Measurements from ENCODE around the gene PTPRCAP.

Gene PTPRCAP

DNA sequence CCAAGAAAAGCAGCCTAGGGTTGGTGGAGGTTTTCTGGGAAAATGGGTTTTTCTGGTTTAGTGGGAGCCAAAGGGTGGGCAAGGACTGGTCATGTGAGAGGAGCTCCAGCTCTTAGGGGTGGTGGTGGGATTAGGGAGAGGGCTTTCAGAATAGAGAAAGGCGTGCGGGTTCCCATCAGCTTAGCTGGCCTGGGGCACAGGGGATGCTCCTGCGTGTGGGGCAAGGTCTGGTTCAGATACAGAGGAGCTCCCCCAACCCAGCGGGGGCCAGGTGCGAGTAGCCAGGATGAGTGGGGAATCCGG lies 30.9 kb upstream of the PTPRCAP start:
- no peak for DNase-seq

DNA sequence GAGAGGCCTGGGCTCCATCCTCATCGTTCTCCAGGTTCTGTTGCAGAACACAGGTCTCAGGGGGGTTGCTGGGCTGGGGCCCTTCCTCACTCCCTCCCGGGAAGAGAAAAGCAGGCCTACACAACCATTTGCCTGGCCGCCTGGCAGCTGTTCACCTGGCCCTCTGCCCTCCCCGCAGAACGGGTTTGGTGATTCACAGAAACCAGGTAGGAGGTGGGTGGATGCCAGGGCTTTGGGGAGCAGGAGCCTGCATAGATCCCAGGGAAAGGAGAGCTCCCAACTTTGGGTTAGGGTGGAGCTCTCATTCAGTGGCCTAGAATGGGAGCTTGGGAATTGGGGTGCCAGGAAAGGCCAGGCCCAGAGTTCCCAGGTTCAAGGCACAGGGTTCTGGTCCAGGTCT lies 30.6 kb upstream of the PTPRCAP start:
- Histone ChIP-seq H3K9me3 (replicated peaks; ENCODE audit: insufficient read depth, low read length) (no peaks in the 10 kb centered on the region), H3K27me3 (replicated peaks; ENCODE audit: insufficient read depth, low read length) (no peaks in the 10 kb centered on the region; the same call in 1 of the 2 replicates), H3K9me2 (replicated peaks; ENCODE audit: insufficient read depth, low read length) (no peaks in the 10 kb centered on the region), H3K36me3 (replicated peaks; ENCODE audit: insufficient read depth, low read length) (no peaks in the 10 kb centered on the region), H3K4me3 (ENCODE audit: low read length) (peak overlapping the region; percentile 90), H3K4me1 (ENCODE audit: low read length) (peaks cover 12% of the 10 kb centered on the region), H4K20me1 (ENCODE audit: insufficient read depth, low read length) (no peaks in the 10 kb centered on the region), H3K9ac (ENCODE audit: low read length) (peak overlapping the region; percentile 79; the same call in 1 of the 2 replicates), H3K27ac (ENCODE audit: low read length) (no peak overlapping the region), H2AFZ (ENCODE audit: low read length) (no peak overlapping the region), H3F3A (ENCODE audit: insufficient read depth, low read length) (no peaks in the 10 kb centered on the region), H3K4me2 (ENCODE audit: low read depth, low read length) (peak overlapping the region; percentile 92), H3K79me2 (ENCODE audit: low read length) (peaks cover 11% of the 10 kb centered on the region)
- TF ChIP-seq EZH2phosphoT487 (IDR thresholded peaks at IDR 0.05; ENCODE audit: low read length) (no peak), EZH2 (optimal IDR thresholded peaks at IDR 0.05; ENCODE audit: low read depth, low read length) (no peak)
- TF ChIP-seq, protein P1, sequence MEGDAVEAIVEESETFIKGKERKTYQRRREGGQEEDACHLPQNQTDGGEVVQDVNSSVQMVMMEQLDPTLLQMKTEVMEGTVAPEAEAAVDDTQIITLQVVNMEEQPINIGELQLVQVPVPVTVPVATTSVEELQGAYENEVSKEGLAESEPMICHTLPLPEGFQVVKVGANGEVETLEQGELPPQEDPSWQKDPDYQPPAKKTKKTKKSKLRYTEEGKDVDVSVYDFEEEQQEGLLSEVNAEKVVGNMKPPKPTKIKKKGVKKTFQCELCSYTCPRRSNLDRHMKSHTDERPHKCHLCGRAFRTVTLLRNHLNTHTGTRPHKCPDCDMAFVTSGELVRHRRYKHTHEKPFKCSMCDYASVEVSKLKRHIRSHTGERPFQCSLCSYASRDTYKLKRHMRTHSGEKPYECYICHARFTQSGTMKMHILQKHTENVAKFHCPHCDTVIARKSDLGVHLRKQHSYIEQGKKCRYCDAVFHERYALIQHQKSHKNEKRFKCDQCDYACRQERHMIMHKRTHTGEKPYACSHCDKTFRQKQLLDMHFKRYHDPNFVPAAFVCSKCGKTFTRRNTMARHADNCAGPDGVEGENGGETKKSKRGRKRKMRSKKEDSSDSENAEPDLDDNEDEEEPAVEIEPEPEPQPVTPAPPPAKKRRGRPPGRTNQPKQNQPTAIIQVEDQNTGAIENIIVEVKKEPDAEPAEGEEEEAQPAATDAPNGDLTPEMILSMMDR (IDR thresholded peaks at IDR 0.05; ENCODE audit: low read length) = no peak
- DNase-seq = no peak

More for the DNA sequence above, 30.9 kb upstream of the PTPRCAP start:
- no peak overlapping the region for H3K27ac ChIP-seq (ENCODE audit: low read length)
- H3K4me1 ChIP-seq (ENCODE audit: low read length) = peaks cover 12% of the 10 kb centered on the region
- peak overlapping the region; percentile 79 for H3K9ac ChIP-seq (ENCODE audit: low read length)
- TF ChIP-seq EZH2 (optimal IDR thresholded peaks at IDR 0.05; ENCODE audit: low read depth, low read length) (no peak), EZH2phosphoT487 (IDR thresholded peaks at IDR 0.05; ENCODE audit: low read length) (no peak)
- TF ChIP-seq, protein P1 (IDR thresholded peaks at IDR 0.05; ENCODE audit: low read length) = no peak
- H2AFZ ChIP-seq (ENCODE audit: low read length) = peak overlapping the region; percentile 74; the same call in 1 of the 2 replicates
- no peaks in the 10 kb centered on the region for H3K9me3 ChIP-seq (replicated peaks; ENCODE audit: insufficient read depth, low read length)
- no peaks in the 10 kb centered on the region for H3F3A ChIP-seq (ENCODE audit: insufficient read depth, low read length)
- no peaks in the 10 kb centered on the region for H3K9me2 ChIP-seq (replicated peaks; ENCODE audit: insufficient read depth, low read length)
- H4K20me1 ChIP-seq (ENCODE audit: insufficient read depth, low read length) = no peaks in the 10 kb centered on the region
- peaks cover 11% of the 10 kb centered on the region for H3K79me2 ChIP-seq (ENCODE audit: low read length)
- peak overlapping the region; percentile 92 for H3K4me2 ChIP-seq (ENCODE audit: low read depth, low read length)
- H3K4me3 ChIP-seq (ENCODE audit: low read length) = peak overlapping the region; percentile 90
- no peaks in the 10 kb centered on the region for H3K36me3 ChIP-seq (replicated peaks; ENCODE audit: insufficient read depth, low read length)
- no peaks in the 10 kb centered on the region; the same call in 1 of the 2 replicates for H3K27me3 ChIP-seq (replicated peaks; ENCODE audit: insufficient read depth, low read length)

DNA sequence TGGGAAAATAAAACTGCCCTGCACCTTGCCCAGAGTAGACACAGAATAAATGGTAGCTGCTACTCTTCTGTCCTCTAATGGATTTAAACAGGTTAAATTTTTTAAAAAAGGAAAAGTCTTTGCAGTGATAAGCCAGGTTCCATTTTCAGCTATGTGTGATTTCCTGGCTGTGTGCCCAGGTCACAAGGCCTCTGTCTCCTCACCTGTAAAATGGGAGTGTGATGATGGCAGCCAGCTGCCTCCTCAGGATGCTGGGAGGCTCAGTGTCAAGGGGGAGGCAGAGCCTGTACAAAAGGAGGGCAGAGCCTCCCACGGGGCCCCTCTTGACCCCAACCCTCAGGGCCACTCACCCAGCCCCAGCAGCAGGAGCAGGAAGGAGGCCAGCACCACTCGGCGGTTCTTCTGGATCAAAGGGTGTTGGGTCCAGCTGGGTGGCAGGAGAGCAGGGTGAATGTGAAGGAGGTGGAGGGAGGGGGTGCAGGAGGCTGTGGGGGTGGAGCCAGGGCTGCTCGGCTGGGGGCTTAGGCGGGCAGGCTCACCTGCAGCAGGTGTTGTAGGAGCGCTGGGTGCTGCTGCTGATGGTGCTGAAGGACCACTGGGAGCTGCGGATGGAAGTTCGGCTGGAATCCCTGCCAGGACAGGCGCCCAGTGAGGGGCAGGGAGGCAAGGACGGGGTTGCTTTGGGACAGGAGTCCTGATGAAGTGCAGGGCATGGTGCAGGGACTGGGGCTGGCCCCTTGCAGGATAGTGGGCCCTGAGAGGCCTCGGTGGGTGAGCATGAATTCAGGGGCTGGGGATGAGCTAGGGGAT lies 29.7 kb upstream of the PTPRCAP start:
- H3K4me2 ChIP-seq (ENCODE audit: low read depth, low read length) = no peak overlapping the region
- no peak overlapping the region for H3K4me3 ChIP-seq (ENCODE audit: low read length)
- H3K4me1 ChIP-seq (ENCODE audit: low read length) = peaks cover 12% of the 10 kb centered on the region
- H3K9me3 ChIP-seq (replicated peaks; ENCODE audit: insufficient read depth, low read length) = no peaks in the 10 kb centered on the region
- H3K79me2 ChIP-seq (ENCODE audit: low read length) = peaks cover 11% of the 10 kb centered on the region
- no peaks in the 10 kb centered on the region for H3K9me2 ChIP-seq (replicated peaks; ENCODE audit: insufficient read depth, low read length)
- no peak overlapping the region for H2AFZ ChIP-seq (ENCODE audit: low read length)
- no peaks in the 10 kb centered on the region for H3F3A ChIP-seq (ENCODE audit: insufficient read depth, low read length)
- no peak for TF ChIP-seq EZH2 (optimal IDR thresholded peaks at IDR 0.05; ENCODE audit: low read depth, low read length)
- no peak for TF ChIP-seq EZH2phosphoT487 (IDR thresholded peaks at IDR 0.05; ENCODE audit: low read length)
- TF ChIP-seq, protein P1 (IDR thresholded peaks at IDR 0.05; ENCODE audit: low read length) = no peak
- no peak overlapping the region for H3K27ac ChIP-seq (ENCODE audit: low read length)
- no peaks in the 10 kb centered on the region; the same call in 1 of the 2 replicates for H3K27me3 ChIP-seq (replicated peaks; ENCODE audit: insufficient read depth, low read length)
- no peak overlapping the region for H3K9ac ChIP-seq (ENCODE audit: low read length)
- H3K36me3 ChIP-seq (replicated peaks; ENCODE audit: insufficient read depth, low read length) = no peaks in the 10 kb centered on the region
- DNase-seq = no peak
- no peaks in the 10 kb centered on the region for H4K20me1 ChIP-seq (ENCODE audit: insufficient read depth, low read length)

All from MM.1S (cell line).